ENCODE results near the gene OPN4. TPM values are rescaled to one million over a fixed set of nuclear protein-coding genes. Genes with fewer than 3 reads are reported as not detected.
A peak's percentile ranks its signal among the peaks of the same experiment; 100 is the strongest.

OPN4 gene
- polyA plus RNA-seq, 1 donor: not detected

- no peaks in the 10 kb centered on the region for H3K9me3 ChIP-seq (ENCODE audit: control insufficient read depth, low read depth, low read length)
- H3K27ac ChIP-seq (ENCODE audit: low read length): no peak overlapping the region
- no CpG with 5 or more reads among the region's 3 CpGs for WGBS (ENCODE audit: insufficient coverage, low lambda C conversion rate)
- no peak for DNase-seq
- H3K4me1 ChIP-seq (ENCODE audit: control insufficient read depth, insufficient read depth, low read length): no peaks in the 10 kb centered on the region
- H3K4me3 ChIP-seq (ENCODE audit: low read length): no peak overlapping the region
- H3K36me3 ChIP-seq (ENCODE audit: control insufficient read depth, insufficient read depth, low read length): no peaks in the 10 kb centered on the region
- H3K27me3 ChIP-seq (ENCODE audit: control insufficient read depth, insufficient read depth, low read length): no peaks in the 10 kb centered on the region
Measured at GRCh38 chr10:86690657-86691084, 36.3 kb downstream of the OPN4 start.

- no peaks in the 10 kb centered on the region for H3K27me3 ChIP-seq (ENCODE audit: control insufficient read depth, insufficient read depth, low read length)
- WGBS (ENCODE audit: insufficient coverage, low lambda C conversion rate): no CpG with 5 or more reads among the region's 14 CpGs
- no peak overlapping the region for H3K27ac ChIP-seq (ENCODE audit: low read length)
- no peak for DNase-seq
- no peak overlapping the region for H3K4me3 ChIP-seq (ENCODE audit: low read length)
- H3K36me3 ChIP-seq (ENCODE audit: control insufficient read depth, insufficient read depth, low read length): no peaks in the 10 kb centered on the region
- no peaks in the 10 kb centered on the region for H3K9me3 ChIP-seq (ENCODE audit: control insufficient read depth, low read depth, low read length)
- H3K4me1 ChIP-seq (ENCODE audit: control insufficient read depth, insufficient read depth, low read length): peaks cover 7% of the 10 kb centered on the region
Measured at GRCh38 chr10:86691333-86692022, 37.1 kb downstream of the OPN4 start.

DNA sequence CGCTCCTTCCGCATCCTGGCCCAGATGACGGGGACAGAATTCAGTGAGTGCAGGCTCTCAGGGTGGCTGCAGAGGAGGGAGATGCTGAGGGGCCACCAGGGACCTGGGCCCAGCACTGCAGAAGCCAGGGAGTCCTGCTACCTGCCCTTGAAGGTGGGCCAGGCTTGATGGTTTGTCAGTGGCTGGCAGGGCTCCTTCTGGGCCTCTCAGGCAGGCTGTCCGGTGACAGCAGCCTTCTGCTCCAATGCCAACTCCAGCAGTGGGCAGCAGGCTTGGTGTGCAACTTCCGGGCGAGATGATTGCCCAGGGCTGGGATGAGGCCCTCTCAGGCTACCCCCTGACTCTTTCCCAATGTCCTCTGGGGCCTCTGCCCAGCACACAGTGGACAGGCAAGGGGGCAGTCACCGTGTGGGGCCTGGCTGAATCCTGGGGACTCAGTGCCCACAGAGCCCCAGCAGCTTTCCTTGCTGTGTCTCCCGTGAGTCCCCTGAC lies 37.7 kb downstream of the OPN4 start:
- DNase-seq: no peak
- Histone ChIP-seq H3K36me3 (ENCODE audit: control insufficient read depth, insufficient read depth, low read length) (no peaks in the 10 kb centered on the region), H3K27ac (ENCODE audit: low read length) (no peak overlapping the region), H3K4me1 (ENCODE audit: control insufficient read depth, insufficient read depth, low read length) (peaks cover 12% of the 10 kb centered on the region), H3K9me3 (ENCODE audit: control insufficient read depth, low read depth, low read length) (no peaks in the 10 kb centered on the region), H3K4me3 (ENCODE audit: low read length) (no peak overlapping the region), H3K27me3 (ENCODE audit: control insufficient read depth, insufficient read depth, low read length) (no peaks in the 10 kb centered on the region)
- WGBS (ENCODE audit: insufficient coverage, low lambda C conversion rate): no CpG with 5 or more reads among the region's 8 CpGs

DNA sequence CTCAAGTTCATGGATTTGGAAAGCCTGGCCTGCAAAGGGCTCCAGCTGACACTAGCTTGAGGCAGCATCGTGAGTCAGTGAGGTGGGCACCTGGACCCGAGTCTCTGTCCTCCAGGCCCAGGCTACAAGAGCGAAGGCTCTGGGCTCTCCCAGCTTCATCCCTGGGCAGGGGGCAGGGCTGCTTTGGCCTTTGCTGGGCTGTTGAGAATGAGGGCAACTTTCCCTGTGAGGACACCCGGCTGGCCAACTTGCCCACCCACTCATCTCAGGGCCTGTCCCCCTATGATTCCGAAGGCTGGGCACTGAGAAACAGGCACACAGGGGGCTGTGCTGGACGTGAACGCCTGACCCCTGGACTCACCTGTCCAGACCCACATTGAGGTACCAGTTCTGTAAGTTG lies 38.3 kb downstream of the OPN4 start:
- Histone ChIP-seq H3K4me3 (ENCODE audit: low read length) (no peak overlapping the region), H3K27ac (ENCODE audit: low read length) (no peak overlapping the region), H3K4me1 (ENCODE audit: control insufficient read depth, insufficient read depth, low read length) (peaks cover 12% of the 10 kb centered on the region), H3K27me3 (ENCODE audit: control insufficient read depth, insufficient read depth, low read length) (no peaks in the 10 kb centered on the region), H3K36me3 (ENCODE audit: control insufficient read depth, insufficient read depth, low read length) (no peaks in the 10 kb centered on the region), H3K9me3 (ENCODE audit: control insufficient read depth, low read depth, low read length) (no peaks in the 10 kb centered on the region)
- DNase-seq: no peak
- WGBS (ENCODE audit: insufficient coverage, low lambda C conversion rate): no CpG with 5 or more reads among the region's 7 CpGs

- no peaks in the 10 kb centered on the region for H3K9me3 ChIP-seq (ENCODE audit: control insufficient read depth, low read depth, low read length)
- no peaks in the 10 kb centered on the region for H3K27me3 ChIP-seq (ENCODE audit: control insufficient read depth, insufficient read depth, low read length)
- H3K4me1 ChIP-seq (ENCODE audit: control insufficient read depth, insufficient read depth, low read length): peaks cover 17% of the 10 kb centered on the region
- DNase-seq: no peak
- H3K27ac ChIP-seq (ENCODE audit: low read length): no peak overlapping the region
- H3K4me3 ChIP-seq (ENCODE audit: low read length): no peak overlapping the region
- WGBS (ENCODE audit: insufficient coverage, low lambda C conversion rate): no CpG with 5 or more reads among the region's 2 CpGs
- H3K36me3 ChIP-seq (ENCODE audit: control insufficient read depth, insufficient read depth, low read length): no peaks in the 10 kb centered on the region
Measured at GRCh38 chr10:86693275-86693674, 38.9 kb downstream of the OPN4 start.

GRCh38 chr10:86693721-86694369 lies 39.5 kb downstream of the OPN4 start:
- DNase-seq: peak in 1 of 2 donors; percentile 43
- Histone ChIP-seq H3K4me1 (ENCODE audit: control insufficient read depth, insufficient read depth, low read length) (peaks cover 21% of the 10 kb centered on the region), H3K9me3 (ENCODE audit: control insufficient read depth, low read depth, low read length) (no peaks in the 10 kb centered on the region), H3K4me3 (ENCODE audit: low read length) (no peak overlapping the region), H3K27me3 (ENCODE audit: control insufficient read depth, insufficient read depth, low read length) (no peaks in the 10 kb centered on the region), H3K27ac (ENCODE audit: low read length) (no peak overlapping the region), H3K36me3 (ENCODE audit: control insufficient read depth, insufficient read depth, low read length) (no peaks in the 10 kb centered on the region)
- no CpG with 5 or more reads among the region's 10 CpGs for WGBS (ENCODE audit: insufficient coverage, low lambda C conversion rate)

DNA sequence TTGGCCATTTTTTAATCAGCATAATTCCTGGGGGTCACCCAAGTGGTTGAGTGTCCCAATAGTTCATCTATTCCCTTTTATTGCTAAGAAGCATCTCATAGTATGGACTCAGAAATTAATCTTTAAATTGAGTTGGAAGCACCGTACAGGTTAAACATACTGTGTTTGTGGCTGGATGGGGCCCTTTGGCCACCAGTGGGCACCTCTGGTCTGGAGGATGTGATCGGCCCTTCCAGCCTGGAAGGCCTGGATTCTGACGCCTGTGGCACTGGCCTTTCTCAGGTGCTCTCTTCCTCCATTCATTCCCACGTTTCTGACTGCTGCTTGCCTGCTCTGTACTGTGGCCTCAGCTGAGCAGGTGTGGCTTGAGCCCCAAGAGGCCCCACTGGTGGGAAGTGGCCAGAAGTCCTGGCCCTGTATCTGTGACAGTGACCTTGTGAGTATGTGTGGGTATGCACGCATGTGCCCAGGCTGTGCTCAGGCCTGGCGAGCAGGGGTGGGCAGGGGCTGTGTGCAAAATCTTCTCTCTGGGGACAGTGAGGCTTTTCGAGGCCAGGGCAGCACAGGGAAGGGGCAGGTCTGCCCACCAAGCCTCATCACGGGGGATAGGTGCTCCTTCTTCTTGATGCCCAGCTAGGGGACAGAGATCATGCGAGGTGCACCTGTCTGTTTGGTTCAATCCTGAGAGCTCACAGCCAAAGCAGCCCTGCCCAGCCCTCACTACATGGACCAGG lies 44.0 kb downstream of the OPN4 start:
- no peak overlapping the region for H3K27ac ChIP-seq (ENCODE audit: low read length)
- 30% methylated on average over 2 of the region's 9 CpGs for WGBS (ENCODE audit: insufficient coverage, low lambda C conversion rate)
- H3K36me3 ChIP-seq (ENCODE audit: control insufficient read depth, insufficient read depth, low read length): no peaks in the 10 kb centered on the region

DNA sequence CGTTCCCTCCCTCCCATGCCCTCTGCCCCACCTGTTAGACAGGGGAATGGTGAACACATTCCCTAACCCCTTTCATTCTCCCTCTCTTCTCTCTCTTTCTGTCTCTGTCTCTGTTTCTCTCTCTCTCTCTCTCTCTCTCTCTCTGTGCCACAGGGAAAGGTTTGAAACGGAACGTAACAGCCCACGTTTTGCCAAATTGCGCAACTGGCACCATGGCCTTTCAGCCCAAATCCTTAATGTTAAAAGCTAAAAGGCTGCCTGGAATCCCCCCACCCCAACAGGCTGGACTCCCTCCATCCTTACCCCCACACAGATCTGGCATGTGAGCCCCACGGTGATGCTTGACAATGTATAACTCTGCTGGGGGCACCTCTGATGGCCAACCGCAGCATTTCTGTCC lies 44.8 kb downstream of the OPN4 start:
- Histone ChIP-seq H3K27me3 (ENCODE audit: control insufficient read depth, insufficient read depth, low read length) (no peaks in the 10 kb centered on the region), H3K4me3 (ENCODE audit: low read length) (no peak overlapping the region), H3K9me3 (ENCODE audit: control insufficient read depth, low read depth, low read length) (no peaks in the 10 kb centered on the region), H3K36me3 (ENCODE audit: control insufficient read depth, insufficient read depth, low read length) (no peaks in the 10 kb centered on the region), H3K27ac (ENCODE audit: low read length) (no peak overlapping the region), H3K4me1 (ENCODE audit: control insufficient read depth, insufficient read depth, low read length) (peaks cover 21% of the 10 kb centered on the region)
- no peak for DNase-seq
- WGBS (ENCODE audit: insufficient coverage, low lambda C conversion rate): 100% methylated on average over 1 of the region's 7 CpGs

More for the DNA sequence above, 44.0 kb downstream of the OPN4 start:
- H3K27me3 ChIP-seq (ENCODE audit: control insufficient read depth, insufficient read depth, low read length): no peaks in the 10 kb centered on the region
- no peaks in the 10 kb centered on the region for H3K9me3 ChIP-seq (ENCODE audit: control insufficient read depth, low read depth, low read length)
- peaks cover 21% of the 10 kb centered on the region for H3K4me1 ChIP-seq (ENCODE audit: control insufficient read depth, insufficient read depth, low read length)
- no peak overlapping the region for H3K4me3 ChIP-seq (ENCODE audit: low read length)
- DNase-seq: peak; percentile 45 to 60

GRCh38 chr10:86699541-86699940 lies 45.2 kb downstream of the OPN4 start:
- H3K27me3 ChIP-seq (ENCODE audit: control insufficient read depth, insufficient read depth, low read length): no peaks in the 10 kb centered on the region
- H3K27ac ChIP-seq (ENCODE audit: low read length): no peak overlapping the region
- no CpG with 5 or more reads among the region's 8 CpGs for WGBS (ENCODE audit: insufficient coverage, low lambda C conversion rate)
- H3K36me3 ChIP-seq (ENCODE audit: control insufficient read depth, insufficient read depth, low read length): no peaks in the 10 kb centered on the region
- no peaks in the 10 kb centered on the region for H3K9me3 ChIP-seq (ENCODE audit: control insufficient read depth, low read depth, low read length)
- H3K4me3 ChIP-seq (ENCODE audit: low read length): no peak overlapping the region
- H3K4me1 ChIP-seq (ENCODE audit: control insufficient read depth, insufficient read depth, low read length): peaks cover 21% of the 10 kb centered on the region
- DNase-seq: no peak

DNA sequence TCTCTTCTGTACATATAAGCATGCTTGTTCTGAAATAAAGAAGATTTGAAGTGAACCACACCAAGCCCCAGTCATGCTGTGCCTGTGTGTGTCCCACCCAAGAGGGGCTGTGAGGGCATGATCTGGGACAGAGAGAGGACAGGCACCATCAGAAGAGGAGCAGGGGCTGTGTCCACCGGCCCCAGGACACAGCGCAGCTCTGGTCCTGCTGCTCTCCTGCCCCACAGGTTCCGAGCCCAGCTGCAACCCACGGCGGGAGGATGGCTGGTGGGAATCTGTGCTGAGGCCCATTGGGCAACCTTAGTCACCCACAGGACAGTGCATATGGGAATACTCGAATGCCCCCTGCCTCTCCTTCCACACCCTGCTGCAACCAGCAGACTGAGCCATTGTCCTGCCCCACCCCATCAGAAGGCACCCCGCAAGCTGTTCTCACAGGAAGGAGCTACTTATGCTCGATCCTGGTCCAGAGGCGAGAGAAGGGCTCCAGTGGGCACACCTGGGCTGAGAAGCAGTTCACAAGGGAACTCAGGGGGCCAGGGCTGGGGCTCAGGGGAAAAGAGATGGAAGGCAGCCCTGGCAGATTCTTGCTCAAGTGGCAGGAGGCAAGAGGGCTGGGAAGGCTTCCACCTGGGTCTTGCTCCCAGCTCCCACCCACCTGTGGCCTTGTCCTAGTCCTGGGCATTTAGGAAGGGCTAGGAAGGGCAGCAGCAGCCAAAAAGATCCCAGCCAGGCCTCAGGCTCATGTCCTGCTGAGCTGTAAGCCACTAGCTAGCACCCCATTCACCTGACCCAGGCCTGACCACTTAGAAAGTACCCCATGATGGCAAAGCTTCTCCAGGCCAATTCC lies 45.9 kb downstream of the OPN4 start:
- no CpG with 5 or more reads among the region's 9 CpGs for WGBS (ENCODE audit: insufficient coverage, low lambda C conversion rate)
- DNase-seq: no peak
- no peaks in the 10 kb centered on the region for H3K9me3 ChIP-seq (ENCODE audit: control insufficient read depth, low read depth, low read length)

More for the DNA sequence above, 45.9 kb downstream of the OPN4 start:
- H3K4me3 ChIP-seq (ENCODE audit: low read length): no peak overlapping the region
- H3K27me3 ChIP-seq (ENCODE audit: control insufficient read depth, insufficient read depth, low read length): no peaks in the 10 kb centered on the region
- peaks cover 21% of the 10 kb centered on the region for H3K4me1 ChIP-seq (ENCODE audit: control insufficient read depth, insufficient read depth, low read length)
- H3K27ac ChIP-seq (ENCODE audit: low read length): no peak overlapping the region
- no peaks in the 10 kb centered on the region for H3K36me3 ChIP-seq (ENCODE audit: control insufficient read depth, insufficient read depth, low read length)
